ENCODE measurements around the gene AQP5. TPM values are rescaled to one million over a fixed set of nuclear protein-coding genes. Genes with fewer than 3 reads are reported as not detected.

Gene AQP5
- total RNA-seq = 1 to 10 TPM in 1 of 2 donors, not detected in 1; 2.1 TPM

DNA sequence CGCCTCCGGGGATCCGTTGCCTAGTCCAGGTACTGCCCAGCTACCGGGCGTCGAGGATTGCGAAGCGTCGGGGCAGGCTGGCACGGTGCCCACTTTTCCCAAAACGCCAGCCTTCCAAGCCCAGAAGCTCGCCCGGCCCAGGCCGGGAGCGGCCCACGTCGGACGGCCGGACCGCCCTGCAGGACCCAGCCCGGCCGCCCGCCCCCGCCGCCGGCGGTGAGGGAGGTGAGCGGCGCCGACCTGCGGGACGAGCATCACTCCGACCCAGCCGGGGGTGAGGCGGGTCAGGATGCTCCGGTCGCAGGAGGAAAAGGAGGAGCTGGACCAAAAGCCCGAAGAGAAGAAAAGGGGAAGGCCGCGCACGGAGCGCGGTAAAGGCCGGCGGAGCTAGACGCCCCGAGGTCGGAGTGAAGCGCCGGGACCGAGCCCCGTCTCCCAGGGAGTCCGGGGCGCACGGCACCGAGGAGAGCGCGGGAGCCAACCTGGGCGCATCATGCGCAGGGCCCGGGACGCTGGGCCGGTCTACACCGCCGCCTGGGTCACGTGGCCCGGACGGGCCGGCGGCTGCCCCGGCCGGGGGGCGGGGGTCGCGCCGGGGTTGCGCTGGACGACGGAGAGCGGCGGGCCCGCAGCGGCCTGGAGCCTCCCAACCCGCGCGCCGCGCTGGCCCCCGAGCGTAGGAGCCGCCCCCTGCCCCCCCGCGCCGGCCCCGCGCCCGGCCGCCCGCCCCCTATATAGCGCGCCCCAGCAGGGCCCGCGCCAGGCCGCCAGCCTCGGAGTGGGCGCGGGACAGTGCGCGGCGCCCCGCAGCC is at the start of gene AQP5:
AQP5 (plus strand) TSS at position 762 of the 812 bp plus-strand sequence. CDS start 146 bp downstream, outside the sequence.
- Histone ChIP-seq H3K27me3 (no peaks in the 10 kb centered on the region), H3K4me3 (peak within 1 kb of the TSS; percentile 30 to 42), H3K9me3 (no peaks in the 10 kb centered on the region), H3K36me3 (no peaks in the 10 kb centered on the region), H3K4me1 (peaks cover 0 to 33% of the 10 kb centered on the region in 2 donors), H3K27ac (peak within 1 kb of the TSS in 1 of 2 donors; percentile 16)
- no peak for DNase-seq (ENCODE audit: low spot score)
- TF ChIP-seq, protein P1, sequence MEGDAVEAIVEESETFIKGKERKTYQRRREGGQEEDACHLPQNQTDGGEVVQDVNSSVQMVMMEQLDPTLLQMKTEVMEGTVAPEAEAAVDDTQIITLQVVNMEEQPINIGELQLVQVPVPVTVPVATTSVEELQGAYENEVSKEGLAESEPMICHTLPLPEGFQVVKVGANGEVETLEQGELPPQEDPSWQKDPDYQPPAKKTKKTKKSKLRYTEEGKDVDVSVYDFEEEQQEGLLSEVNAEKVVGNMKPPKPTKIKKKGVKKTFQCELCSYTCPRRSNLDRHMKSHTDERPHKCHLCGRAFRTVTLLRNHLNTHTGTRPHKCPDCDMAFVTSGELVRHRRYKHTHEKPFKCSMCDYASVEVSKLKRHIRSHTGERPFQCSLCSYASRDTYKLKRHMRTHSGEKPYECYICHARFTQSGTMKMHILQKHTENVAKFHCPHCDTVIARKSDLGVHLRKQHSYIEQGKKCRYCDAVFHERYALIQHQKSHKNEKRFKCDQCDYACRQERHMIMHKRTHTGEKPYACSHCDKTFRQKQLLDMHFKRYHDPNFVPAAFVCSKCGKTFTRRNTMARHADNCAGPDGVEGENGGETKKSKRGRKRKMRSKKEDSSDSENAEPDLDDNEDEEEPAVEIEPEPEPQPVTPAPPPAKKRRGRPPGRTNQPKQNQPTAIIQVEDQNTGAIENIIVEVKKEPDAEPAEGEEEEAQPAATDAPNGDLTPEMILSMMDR (IDR thresholded peaks at IDR 0.05) = no peak

DNA sequence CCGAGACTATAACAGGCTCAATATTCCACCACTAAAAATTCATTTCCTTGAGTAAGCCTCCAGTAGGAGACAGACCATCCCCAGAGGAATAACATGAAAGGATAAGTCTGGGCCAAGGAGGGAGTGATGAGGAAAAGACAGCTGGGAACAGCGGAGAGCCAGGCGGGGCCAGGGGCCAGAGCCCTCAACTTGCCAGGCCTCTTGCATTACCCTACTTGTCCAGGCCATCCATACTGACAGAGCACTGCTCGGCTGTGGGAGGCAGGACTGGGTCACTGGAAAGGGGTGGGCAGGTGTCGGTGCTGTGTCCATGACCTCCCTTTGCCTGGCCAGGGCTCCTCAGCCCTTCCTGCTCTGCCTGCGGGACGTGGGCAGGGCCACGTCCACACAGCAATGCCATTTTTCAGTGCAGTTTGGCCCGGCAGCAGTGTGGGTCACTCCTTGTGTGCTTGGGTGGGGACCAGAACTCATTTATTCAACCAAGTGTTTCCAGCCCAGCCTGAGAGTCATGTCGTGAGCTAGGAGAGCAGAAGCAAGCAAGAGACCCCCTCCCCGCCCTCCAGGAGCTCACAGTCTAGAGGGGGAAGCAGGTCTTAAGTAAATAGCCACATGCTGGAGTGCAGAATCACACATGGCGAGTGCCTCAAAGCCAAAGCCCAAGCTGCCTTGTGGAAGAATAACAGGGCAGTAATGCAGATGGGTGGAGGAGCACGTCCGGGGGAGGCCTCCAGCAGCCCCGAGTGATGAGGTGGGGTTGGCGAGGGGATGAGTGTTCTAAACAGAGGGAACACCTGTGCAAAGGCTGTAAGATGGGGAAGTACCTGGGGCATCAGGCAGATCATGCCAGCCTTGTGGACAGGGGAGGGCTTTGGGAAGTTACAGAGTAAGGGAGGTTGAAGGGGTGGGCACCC is 49.1 kb upstream of the AQP5 start:
- TF ChIP-seq, protein P1 (IDR thresholded peaks at IDR 0.05) = no peak
- no peaks in the 10 kb centered on the region for H3K27me3 ChIP-seq
- H3K4me1 ChIP-seq = no peaks in the 10 kb centered on the region
- no peak overlapping the region for H3K27ac ChIP-seq
- H3K9me3 ChIP-seq = no peaks in the 10 kb centered on the region
- no peak overlapping the region for H3K4me3 ChIP-seq
- DNase-seq (ENCODE audit: low spot score) = no peak
- H3K36me3 ChIP-seq = no peaks in the 10 kb centered on the region

DNA sequence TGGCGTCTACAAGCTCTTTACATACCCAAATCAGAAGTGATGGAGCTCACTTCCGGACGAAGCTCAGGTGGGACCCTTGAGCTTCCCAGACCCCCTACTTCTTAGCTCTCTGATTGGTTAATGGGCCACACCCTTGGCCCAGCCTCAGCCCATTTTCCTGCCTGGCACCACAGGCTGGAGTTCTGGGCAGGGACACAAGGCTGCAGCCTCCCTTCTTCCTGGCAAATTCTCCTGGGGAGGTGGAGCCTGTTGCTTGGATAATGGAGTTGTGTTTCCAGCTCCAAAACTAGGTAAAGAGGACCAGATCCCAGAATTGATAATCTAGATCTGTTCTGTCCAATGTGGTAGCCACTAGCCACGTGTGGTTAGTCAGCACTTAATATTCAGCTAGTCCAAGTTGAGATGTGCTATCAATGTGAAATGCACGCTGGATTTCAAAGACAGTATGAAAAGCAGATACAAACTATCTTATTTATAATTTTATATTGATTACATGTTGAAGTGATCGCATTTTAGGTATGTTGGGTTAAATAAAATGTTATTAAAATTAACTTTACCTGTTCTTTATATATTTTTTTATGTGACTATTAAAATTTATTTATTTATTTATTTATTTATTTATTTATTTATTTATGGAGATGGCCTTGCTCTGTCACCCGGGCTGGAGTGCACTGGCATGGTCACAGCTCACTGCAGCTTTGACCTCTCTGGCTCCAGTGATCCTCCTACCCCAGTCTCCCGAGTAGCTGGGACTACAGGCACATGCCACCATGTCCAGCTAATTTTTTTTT is 45.3 kb upstream of the AQP5 start:
- Histone ChIP-seq H3K27ac (no peak overlapping the region), H3K9me3 (no peaks in the 10 kb centered on the region), H3K27me3 (no peaks in the 10 kb centered on the region), H3K4me1 (no peaks in the 10 kb centered on the region), H3K36me3 (no peaks in the 10 kb centered on the region), H3K4me3 (no peak overlapping the region)
- TF ChIP-seq, protein P1 (IDR thresholded peaks at IDR 0.05) = no peak
- DNase-seq (ENCODE audit: low spot score) = no peak

DNA sequence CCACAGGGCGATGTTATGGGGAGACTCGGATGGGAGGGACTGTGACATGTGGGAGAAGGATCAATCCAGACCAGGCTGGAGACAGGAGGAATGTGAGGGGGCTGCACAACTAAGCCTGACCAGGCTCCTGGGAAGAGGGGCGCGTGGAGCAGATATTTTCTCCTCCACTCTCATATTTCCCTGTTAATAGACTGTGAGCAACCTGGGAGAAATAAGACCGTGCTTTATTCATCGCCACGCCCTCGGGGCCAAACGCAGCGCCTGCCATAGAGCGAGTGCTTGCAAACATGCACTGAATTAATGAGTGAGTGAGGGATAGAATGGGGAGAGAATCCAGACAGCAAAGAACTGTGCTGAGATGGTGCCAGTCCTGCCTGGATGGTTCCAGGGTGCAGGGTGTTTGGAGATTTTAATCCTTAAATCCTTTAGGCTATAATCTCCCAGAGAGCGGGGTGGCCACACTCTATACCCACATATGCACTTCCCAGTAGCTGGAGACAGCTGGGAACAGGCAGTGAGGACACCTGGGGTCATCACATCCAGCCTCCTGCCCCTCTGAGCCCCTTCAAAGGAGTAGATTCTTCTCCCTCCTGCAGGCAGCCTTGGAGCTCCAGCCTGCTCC is 44.4 kb upstream of the AQP5 start:
- Histone ChIP-seq H3K9me3 (no peaks in the 10 kb centered on the region), H3K27ac (no peak overlapping the region), H3K4me3 (no peak overlapping the region), H3K4me1 (peaks cover 0 to 8% of the 10 kb centered on the region in 2 donors), H3K27me3 (no peaks in the 10 kb centered on the region), H3K36me3 (no peaks in the 10 kb centered on the region)
- TF ChIP-seq, protein P1 (IDR thresholded peaks at IDR 0.05) = no peak
- no peak for DNase-seq (ENCODE audit: low spot score)

DNA sequence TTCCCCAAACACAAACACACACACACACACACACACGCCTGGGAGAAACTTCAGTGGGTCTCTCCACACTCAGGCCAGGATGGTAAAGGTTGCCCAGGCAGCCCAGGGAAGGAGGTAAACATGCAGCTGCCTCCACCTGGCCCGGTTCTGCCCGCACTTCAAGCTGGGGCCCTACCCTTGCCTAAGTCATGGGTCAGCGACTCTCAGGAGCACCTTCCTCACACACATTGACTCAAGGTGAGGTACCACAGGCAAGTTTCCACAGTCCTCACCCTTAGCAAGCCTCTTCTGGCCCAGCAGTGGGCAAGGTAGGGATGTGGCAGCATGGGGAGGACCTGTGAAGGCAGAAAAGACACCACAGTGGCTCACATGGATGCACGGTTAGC is 43.9 kb upstream of the AQP5 start:
- no peak for DNase-seq (ENCODE audit: low spot score)
- H3K4me3 ChIP-seq = no peak overlapping the region
- H3K4me1 ChIP-seq = peaks cover 0 to 13% of the 10 kb centered on the region in 2 donors
- no peak overlapping the region for H3K27ac ChIP-seq
- TF ChIP-seq, protein P1 (IDR thresholded peaks at IDR 0.05) = no peak
- no peaks in the 10 kb centered on the region for H3K9me3 ChIP-seq
- H3K36me3 ChIP-seq = no peaks in the 10 kb centered on the region
- no peaks in the 10 kb centered on the region for H3K27me3 ChIP-seq
